ENCODE data around the gene MGMT.

MGMT gene

DNA sequence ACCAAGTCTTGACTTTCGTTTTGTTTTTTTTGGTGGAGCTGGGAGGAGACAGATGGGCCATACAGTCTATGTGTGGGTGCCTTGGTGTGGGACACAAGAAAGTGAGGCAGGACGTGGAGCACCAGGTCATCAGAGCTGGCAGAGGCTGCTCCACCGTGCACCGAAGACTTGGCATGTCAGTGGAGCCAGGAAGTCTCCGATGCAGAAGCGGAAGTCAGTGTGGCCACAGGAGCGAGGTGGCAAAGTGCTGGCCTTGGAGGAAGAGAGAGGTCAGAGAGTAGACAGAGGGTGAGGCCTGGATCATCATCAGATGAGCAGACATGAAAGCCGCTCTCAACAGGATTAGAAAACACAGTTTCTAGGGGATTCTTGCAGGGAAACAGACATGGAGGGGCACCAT is 116.8 kb downstream of the MGMT start:
- DNase-seq: no peak

DNA sequence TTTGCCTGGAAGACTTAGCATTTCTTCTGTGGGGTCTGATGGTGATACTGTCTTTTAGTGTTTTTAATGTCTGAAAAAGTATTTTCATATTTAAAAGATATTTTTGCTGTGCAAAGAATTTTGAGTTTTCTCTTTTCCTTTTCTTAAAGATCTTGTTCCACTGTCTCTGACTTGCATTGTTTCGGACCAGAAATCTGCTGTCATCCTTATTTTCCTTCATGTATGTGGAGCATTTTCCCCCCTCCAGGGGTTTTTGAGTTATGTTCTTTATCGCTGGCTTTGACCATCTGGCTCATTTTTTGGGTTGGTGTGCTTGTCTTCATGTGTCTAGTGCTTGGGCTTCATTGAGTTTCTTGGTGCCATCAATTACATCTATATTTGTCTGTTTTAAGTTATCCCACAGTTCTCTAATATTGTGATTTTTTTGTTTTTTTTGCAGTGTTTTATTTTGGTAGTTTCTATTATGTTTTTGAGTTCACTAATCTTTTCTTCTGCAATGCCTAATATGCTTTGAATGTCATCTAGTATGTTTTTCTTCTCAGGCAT is 119.9 kb downstream of the MGMT start:
- no peak for DNase-seq

DNA sequence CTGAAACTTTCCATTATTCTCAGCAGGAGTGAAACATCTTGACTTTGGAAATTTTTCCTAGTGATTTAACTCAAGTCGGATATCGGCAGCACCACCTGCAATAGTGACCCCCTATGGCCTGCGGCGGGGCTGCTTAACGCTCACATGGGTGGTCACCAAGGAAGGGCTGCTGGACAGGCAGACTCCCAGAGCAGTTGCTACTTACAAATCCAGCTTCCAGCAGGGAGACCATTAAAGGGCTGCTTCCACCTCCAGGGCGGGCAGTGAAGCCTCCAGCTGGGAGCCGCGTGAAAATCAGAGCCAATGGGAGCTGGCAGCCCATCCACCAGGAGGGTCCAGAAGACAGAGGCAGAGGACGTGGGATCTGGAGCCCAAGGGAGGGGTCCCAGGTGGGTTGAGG is 122.5 kb downstream of the MGMT start:
- no peak for DNase-seq

DNA sequence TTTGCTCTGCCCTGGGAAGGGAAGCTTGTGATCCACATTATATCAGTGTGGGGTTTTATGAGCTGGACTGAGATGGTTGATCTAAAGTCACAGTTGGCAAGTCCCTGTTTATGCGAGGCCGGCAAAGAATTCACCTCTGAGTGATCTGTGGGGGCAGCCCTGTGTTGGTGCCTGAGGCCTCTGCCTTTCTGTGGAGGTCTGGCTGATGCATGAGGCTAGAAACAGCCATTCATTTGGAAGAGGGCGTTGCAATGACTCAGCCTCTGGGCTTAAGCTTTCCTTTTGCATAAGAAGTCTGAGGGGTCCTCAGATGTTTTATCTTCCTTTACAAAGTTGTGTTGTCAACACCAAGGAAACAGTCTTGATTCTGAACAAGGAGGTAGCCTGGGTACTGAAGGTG is 126.9 kb downstream of the MGMT start:
- DNase-seq: no peak

DNA sequence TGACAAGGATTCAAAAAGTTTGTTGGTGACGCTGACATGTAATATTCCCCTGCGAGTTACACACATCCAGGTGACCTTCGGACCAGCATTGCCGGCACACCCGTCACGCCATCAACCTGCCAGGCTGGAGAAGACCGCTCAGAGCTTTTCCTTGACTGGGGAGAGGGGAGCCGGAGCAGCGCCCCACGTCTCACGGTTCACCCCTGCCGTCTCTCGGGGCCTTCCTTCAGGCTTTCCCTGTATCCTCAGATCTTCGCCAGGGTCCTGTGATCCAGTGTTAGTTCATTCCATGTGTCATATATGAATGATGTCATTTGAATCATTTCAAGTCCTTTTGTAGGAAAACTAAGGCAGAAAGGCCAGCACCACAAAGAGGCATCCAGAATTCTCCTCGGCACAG is 127.8 kb downstream of the MGMT start:
- DNase-seq: no peak

DNA sequence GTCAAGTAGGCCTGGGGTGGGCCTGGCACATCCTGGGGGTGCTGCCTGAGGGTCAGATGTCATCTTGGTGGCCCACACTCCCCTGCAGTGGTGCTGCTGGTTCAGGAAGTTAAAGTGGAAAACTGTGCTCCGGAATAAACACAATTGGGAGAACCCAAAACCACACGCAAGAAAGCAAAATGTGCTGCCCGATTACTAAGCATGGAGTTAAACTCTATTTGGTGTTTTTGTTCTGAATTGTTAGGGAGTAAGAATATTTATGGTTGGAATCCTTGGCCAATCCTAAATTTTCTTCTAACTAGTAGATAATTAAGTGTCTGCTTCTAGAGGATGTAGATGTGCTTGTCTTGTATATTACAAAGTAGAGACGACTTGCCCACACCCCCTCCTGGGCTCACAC is 131.4 kb downstream of the MGMT start:
- no peak for DNase-seq

DNA sequence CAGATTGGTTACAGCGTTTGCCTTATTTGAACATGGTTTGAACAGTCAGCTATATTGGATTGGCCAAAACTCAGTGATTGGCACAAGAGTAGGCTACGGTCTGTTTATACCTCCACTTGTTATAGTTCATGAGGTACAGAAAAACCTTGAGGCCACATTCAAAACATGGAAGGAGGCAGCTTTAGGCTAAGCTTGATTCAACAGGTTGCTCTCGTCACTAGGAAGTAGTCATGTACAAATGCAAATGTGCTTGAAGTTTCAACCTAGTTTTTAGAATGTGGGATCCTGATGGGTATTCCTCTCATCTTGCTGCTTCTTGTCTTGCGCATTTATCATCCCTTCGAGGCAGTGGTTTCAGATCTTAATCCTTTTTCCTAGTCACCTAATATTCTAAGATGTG is 132.1 kb downstream of the MGMT start:
- DNase-seq: no peak

DNA sequence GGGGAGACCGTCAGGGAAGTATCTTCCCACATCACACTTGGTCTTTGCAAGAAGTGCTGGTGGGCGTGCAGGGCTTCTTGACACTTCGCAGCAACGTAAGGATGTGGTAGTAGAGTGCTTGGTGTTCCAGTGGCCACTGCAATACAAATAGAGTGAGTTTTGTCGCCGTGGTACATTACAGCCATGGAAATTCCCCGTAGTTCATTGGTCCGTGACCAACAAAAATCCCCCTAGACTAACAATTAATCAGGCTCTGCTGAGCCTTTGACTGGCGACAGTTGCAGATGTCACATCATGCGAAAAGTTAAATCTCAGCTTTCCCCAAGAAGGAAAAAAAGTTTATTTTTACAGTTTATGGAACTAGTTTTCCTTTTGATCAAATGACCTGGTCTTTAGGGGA is 134.7 kb downstream of the MGMT start:
- DNase-seq: no peak

DNA sequence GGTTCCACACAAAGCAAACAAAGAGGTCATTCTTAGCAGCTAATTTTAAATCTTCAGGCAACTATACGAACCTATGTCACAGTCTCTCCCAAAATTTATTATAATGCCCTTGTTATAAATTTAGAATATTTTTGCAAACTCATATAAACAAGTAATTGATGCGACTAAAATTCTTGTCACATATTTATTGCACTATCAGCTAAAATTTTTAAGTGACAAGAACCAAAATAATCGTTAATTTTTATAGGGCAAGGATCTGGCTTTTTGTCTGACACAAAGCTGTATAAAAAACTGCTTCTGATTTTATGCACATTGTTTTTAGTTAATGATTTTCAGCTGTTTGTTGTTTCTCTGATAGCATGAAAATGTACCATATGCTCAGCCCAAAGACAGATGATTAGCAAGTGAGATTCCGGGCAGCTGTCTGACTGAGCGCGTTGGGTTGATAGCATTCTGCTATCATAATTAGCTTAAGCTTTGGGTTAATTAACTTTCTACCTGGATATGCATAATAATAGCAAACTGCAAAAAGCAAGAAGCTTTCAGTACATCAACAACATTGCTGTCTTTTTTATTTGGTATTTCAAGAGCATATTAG is 136.0 kb downstream of the MGMT start:
- no peak for DNase-seq

DNA sequence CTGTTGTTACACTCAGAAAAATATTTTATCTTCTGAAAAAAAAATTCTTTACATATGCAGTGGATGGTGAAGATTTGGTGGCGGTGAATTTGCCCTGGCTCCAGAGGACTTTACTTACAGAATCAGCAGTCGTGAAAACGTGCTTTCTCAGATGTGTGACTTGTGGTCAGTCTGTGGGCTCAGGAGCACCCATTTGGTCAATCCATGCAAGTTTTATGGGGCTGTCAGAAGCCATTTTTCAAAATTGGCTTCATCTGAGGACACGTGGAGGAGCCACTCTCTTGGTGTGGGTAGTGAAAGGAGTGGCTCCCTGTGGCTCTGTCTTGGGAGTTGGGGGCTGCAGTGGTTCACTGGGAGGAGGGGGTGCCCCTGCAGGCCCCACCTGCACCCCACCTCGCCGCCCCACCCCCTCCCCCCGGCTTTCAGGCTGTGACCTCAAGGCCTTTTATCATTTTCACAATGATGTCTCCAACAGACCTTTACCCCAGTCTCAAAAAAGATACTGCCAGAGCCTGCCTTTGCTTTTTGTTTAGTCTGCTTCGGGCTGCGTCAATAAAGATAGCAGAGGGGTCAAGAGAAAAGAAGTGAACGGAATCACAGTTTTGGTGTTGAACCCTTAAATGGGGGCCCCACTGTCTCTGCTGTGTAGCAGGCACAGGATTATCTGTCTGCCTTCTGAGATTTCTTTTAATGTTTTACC is 137.4 kb downstream of the MGMT start:
- DNase-seq: no peak

DNA sequence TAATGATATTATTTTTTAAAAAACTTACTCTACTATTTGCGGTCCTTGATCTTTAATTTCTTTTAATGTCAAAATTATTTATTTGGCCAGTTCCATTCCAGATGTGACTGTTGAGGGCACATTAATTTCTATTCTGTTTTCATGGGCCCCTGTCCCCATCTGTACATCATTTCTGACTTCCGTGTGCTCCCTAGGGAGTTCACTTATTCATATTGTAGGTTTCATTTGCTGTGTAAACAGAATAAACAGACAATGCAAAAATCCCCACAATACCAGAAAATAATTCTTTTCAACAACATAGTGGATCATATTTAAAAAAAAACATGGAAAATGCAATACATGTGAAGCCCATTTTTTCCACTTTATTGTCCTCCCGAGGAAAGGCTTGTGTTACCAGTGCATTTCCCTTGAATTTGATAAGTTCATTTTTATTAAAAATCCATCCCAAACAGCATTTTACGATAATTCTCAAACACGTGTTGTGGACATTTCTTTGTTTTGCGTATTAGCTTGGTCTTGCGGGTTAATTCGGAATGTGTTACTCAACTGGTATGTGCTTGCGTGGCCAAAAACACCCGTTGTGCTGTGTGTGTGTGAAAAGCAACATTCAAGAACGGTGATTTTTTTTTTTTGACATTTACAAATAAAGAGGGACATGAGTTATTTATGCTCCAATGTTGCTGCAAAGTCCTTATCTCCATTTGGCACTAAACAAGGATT is 138.4 kb downstream of the MGMT start:
- no peak for DNase-seq

DNA sequence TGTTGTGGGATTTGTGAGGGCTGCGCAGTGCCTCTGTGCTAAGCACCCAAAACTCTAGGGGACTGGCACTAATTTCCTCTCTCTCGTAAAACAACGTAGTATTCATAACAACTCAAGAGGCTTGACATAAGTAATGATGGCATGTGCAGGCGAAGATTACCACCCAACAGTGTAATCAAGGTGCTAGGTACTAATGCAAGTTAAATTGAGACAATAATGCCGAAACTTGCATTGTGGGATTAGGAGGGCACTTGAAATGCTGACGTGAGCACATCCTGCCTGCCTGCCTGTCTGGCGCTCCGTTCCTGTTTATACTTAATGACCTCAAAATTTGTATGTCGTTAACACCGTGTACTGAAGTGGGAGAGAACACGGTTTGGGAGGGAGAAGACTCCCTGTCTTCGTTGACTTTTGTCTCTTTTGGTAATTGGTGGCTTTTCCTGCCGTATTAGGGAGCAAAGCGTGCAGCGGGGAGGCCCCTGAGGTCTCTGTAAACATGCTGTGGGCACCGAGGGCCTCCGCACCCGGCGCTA is 139.0 kb downstream of the MGMT start:
- no peak for DNase-seq

DNA sequence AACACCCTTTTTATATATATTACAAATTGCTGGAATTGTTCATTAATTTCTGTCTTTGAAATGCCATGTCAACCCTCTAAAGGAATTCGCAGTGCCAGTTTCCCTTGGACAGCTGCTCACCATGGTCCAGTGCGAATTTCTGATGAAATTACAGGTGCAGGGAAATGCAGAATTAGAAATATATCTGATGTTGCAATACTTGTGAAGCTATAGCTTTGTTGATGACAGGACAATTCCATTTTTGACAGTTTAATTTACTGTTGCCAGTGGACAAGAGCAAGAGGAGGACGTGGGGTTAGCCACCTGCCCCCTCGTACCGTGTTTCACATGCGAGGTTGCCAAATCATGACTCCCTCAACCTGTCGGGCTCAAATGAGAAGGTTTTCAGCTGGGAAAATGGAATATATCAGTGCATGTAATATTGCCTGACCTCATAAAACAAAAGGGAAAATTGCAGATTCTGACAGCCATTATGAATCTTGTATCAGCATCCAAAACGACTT is 140.6 kb downstream of the MGMT start:
- no peak for DNase-seq

DNA sequence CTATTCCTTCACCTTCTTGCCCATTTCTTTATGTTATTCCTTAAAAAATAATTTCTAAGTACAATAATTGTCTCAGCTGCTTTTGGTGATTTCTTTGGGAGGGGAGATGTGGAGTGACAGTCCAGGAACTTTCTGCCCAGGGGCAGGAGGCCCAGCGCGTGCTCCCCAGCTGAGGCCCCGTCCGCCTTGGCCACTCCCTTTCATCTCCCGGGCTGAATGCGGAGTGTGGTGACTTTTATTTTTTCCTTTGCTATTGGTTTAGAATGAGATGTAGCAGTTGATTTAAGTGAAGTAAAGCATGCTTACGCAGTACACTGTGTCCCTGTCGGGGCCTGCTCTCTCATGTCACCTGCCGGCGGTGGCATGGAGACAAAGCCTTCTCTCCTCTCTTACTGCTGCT is 141.6 kb downstream of the MGMT start:
- DNase-seq: no peak

DNA sequence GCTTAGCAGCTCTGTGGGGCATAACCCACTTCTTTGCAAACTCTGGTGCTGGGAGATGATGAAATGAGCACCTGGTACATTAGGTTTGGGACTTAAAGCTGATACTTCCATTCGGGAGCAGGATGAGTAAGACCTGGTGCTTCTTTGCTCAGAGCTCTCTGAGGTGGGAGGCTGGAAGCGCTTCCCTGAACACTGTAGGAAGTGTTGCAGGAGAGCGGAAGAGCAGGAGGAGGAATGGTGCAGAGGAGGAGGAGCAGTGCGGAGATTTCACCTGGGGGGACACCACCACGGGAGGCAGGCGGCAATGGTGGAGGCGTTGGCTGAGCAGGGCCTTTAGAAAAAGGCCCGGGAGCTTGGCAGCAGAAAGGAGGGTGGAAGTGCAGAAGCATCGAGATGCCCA is 142.5 kb downstream of the MGMT start:
- peak in 19 of 56 donors; percentile 4 to 53 (median 27) for DNase-seq

DNA sequence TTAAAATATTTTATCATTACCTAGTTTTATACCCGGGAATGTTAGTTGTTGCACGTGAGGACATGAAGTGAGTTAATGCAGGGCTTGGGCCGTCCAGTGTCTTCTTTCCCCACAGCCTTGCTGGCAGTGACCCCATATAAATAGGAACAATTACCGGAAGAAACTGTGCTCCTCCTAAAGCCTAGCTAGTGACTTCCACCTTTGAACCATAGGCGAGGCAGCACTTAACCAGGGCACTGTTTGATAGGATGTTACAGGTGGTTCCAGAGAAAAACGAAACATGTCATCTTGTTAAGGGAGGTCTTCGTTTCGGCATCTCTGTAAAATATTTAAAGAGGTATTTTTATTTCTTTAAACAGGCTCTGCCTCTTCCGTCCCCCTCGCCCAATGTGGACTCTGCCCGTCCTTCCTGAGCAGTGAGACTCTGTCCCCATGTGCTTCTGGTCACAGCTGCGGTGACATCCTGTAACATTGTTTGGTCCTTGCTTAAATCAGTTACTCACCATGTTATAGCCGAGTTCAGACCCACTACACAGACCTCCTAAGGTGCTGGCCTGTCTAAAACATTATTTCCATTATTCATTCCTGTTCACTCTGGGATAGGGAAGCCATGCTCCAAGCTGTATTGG is 145.6 kb downstream of the MGMT start:
- no peak for DNase-seq

DNA sequence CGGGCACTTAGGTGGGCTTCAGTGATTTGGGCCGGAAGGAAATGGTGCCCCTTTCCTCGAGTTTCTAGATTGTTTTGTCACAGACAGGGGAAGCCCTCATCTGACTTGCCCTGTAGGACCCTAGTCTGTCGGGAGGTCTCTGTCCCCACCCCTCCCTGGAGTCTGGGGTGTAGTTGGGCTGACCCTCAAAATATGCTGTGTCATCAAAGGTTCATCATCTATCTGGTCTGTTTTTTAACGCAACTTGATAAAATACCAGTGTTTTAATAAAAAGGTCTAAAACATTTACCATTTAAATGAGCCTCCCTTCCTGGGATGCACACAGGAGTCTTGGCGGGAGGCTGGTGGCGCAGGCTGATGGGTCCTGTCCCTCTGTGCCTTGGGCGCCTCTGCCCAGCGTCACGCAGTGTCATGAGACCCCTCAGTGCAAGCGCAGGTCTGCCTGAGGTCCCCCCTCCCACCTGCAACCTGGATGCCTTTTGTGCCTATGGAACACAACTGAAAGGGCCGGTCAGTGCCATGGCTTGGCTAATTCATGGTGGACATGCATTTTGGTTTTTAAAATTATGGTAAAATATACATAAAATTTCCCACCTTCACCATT is 146.4 kb downstream of the MGMT start:
- DNase-seq: no peak

DNA sequence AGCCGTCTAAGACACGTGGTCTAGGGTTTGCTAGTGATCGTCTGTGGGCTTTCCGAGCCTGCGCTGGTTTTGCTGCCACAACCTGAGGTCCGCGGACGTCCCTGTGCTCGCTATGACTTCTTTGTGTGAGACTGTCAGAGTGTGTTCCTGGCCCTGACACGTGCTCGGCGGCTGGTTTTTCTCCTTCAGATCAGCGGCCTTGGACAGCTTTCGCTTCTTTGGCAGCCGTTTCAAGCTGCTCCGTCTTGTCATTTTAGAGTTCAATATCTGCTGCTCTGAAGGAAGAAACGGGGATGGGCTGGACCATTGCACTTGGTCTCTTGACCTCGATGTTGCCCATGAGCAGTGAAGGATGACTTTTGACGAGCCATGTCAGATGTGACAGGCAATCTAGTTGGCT is 147.3 kb downstream of the MGMT start:
- DNase-seq: no peak

DNA sequence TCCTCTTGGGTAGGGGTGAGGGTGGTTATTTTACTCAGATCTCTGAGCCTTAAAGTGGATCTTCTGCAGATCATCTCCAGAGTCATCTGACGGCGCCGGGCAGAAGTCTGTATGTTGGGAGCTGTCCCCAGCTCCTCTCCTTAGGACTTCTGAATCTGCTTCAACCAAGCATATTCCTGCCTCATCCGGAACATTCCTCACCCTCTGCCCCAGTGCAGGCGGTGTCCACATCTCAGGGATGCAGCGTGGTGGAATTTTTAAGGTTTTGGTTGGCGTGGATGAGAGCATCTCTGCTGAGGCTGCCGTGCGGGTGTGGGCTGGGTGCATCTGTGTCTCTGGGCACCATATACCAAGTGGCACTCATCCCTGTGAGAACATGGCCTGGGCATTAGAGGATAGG is 148.3 kb downstream of the MGMT start:
- no peak for DNase-seq

DNA sequence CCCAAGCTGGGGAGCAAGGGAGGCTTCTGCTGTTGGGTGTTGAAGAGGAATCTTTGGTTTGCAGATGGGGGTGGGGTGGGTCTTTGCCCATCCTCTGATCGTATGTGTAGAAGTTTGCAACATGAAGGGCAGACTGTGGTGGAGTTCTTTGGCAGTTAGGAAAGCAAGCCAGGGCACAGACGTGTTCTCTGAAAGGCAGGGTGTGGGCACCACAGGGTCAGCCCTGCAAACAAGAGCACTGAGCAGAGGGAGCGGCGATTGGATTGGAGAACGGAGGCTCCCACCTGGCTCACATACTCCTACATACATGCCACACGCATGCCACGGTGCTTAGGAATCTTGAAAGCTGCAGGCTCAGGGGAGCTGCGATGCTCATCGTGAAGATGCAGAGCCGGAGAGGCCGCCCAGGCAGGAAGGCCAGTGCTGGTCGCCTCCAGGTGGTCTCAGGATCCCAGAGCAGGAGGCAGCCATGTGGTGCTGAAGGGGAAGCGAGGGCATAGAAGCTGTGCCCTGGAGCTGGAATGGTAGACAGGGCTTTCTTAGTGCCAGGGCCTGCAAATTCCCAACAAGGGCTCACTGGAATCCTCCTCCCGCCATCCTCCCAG is 149.0 kb downstream of the MGMT start:
- no peak for DNase-seq

DNA sequence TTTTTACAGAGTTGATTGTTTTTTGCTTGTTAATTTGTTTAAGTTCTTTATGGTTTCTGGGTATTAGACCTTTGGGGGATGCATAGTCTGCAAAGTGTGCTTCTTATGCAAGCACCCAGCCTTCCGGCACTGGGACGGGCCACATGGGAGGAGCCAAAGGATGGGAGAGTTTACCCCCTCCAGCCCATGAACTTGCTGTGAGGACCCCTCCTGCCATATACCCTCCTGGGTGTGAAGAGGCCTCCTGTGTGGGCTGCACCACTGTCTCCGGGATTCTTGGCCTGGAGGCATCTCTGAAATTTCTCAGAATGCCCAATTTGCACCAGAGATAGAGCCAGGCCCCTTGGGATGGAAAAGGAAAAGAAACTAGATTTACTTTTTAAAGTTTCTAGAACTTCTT is 150.7 kb downstream of the MGMT start:
- no peak for DNase-seq
